NOMO-1 (cell line): ENCODE measurements around the gene FLNA.

ENCODE experiments used
- DNase-seq, 2 experiments: peaks; one replicate each; lab custom pipeline; 2025; ENCODE audit not compliant: unreplicated experiment in 2 of 2; lab: John Stamatoyannopoulos, UW

The FLNA gene

DNA sequence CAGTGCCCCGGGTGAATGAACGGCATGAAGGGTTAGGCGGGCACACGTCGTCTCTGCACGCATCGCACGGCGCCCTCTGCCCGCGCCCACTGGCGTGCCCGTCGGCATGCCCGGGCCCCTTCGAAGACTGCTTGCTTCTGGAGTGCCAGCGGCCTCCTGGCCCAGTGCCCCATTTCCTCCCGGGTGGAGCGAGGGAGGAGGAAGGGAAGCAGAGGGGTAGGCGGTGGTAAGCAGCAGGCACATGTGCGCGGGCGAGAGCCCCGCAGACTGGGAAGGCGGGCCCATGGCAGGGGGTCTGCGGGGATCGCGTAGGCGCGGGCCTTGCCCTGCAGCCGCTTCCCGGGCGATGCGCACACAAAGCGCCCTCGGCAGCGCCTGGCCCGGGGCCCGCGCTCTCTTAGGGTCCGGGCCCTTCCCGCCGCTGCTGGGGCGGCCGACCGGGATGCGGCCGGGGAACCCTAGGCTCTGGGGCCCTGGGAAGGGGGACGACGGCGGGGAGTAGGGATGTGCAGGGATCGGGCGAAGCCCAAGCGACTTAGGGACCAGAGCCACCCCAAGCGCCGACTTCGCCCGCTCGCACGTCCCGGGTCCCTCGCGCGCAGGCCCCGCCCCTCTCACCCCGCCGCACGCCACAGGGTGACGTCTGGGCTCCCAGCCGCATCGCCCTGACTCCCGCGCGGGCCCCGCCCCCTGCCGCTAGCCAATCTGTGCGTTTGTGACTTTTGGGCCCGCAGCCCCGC is 3.8 kb upstream of the FLNA start:
- DNase-seq, result no peak

DNA sequence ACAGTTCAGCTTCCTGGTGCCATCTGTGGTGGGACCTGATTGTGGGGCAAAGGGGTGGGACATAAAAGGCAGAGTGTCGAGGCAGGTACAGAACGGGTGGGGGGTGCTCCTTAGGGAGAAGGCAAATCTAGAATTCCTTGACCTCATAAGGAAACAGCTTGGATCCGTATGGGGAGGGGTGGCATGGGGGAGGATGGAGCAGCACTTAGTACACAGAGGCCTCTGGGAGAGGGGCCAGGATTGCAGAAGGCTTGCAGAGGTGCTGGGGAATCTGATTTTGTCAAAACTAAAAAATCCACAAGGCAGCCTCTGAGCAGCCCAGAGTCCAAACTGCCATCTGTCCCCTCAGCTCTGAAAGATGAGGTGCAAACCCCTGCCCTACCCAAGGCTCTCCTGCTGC is 2.3 kb upstream of the FLNA start:
- no peak for DNase-seq

- DNase-seq, result no peak
Measured at GRCh38 chrX:154375156-154375504, 696 bp upstream of the FLNA start.

DNA sequence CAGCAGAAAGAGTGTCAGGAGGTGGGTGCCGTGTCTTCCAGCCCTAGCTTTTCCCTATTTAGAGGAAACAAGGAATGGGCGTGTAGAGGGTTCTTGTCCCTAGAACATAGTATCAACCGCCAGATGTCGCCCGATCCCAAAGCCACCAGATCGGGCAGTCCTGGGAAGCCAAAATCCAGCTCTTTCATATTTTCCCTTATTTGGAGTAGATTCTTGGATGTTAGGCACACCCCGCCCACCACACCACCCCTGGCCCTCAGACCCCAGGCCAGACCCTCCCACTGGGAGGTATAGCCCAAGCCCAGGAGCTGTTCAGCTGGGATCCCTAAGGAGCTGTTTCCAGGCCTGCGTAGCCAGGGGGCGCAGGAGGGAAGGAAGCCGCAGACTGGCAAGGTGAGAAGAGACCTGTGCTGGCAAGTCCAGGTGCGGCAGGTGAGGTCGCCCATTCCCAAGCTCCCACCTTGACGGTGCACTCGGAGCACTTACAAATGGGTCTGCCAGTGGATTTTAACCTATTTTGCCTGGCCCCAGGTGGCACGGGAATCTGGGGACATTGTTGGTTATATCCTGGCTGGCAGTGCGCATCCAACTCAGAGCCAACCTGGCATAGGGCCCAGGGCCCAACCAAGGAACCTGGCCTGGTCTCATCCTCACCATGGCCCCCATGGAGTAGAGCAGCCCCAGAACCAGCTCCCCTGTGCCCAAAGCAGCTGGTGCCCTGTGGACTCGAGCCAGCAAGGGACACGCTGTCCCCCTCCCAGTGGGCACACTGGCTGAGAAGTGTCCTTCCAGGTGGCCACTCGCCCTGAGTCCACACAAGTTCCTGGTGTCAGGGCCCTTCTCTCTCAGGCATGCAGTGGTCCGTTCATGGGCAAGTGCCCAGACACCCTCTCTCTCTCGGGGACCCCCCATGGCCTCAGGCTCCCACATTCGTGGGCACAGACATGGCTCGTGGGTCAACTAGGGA is 811 bp downstream of the FLNA start:
- DNase-seq, result no peak

GRCh38 chrX:154372612-154373022 is 1.8 kb downstream of the FLNA start:
- DNase-seq, result no peak

DNA sequence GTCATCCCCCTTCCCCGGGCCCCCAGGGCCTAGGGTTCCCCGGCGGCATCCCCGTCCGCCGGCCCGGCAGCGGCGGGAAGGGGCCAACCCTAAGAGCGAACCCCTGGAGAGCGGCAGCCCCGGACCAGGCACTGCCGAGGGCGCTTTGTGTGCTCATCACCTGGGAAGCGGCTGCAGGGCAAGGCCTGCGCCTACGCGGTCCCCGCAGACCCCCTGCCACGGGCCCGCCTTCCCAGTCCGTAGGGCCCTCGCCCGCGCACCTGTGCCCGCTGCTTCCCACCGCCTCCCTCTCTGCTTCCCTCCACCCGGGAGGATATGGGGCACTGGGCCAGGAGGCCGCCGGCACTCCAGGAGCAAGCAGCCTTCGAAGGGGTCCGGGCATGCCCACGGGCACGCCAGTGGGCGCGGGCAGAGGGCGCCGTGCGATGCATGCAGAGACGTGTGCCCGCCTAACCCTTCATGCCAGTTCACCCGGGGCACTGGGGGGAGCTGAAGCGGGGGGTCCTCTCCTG is 2.6 kb downstream of the FLNA start:
- DNase-seq, result no peak

DNA sequence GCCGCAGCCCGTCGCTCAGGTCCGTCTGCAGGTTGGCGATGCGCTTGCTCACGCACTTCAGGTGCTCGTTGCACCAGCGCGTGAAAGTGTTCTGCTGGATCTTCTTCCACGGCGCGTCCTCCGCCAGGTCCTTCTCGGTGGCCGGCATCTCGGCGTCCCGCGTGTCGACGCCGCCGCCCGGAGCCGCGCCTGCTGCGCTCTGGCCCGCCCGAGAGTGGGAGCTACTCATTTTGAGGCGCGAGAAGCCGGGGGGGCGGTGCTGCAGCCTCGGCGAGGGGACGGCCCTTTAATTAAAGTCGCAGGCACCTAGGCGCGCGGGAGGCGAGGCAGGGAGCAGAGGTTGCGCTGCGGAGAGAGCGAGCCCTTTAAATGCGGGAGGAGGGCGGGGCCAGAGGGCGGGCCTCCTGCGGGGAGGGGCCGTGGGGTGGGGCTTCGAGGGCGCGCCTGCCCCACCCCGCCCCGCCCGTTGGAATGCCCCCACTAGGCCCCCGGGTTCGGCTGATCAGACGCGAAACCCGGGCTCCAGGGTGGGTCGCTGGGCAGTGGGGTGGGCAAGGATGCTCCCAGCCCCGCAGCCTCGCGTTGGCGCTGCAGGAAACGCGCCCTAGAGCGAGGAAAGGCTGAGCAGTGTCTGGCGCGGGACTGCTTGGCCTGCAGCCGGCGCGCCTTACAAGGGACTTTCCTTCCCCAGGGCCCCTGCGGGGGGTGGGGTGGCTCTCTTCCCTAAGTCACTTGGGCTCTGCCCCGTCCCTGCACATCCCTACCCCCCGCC is 3.2 kb downstream of the FLNA start:
- peak; percentile 75 to 82 for DNase-seq

DNA sequence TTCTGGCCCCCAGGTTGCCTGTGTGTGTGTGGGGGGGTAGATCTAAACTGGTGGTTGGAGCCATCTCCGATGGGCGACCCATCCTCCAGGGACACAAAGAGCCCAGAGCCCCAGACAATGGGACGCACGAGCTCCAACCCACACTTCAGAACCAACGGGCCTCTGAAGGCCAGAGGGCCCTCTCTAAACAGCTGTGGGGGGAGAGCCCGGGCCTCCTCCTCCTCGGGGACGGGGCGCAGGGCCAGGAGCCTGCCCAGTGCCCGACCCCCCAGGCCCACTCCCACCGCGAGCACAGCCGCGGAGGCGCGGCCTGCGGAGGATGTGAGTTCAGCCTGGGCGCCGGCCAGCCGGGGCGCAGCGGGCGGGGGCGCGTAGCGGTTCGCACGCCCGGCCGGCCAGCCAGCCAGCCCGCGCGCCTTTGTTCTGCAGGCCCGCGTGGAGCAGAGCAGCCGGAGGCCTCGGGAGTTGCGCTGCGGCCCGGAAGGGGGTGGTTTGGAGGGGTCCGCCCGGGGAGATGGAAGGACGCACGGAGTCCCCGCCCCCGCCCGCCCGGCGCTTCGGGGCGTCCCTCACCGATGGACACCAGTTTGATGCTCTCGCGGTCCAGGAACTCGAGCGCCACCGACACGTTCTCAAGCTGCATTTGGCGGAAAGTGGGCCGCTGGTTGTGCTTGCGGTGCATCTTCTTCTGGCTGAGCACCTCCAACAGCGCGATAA is 4.0 kb downstream of the FLNA start:
- no peak for DNase-seq

GRCh38 chrX:154369449-154370299 is 4.8 kb downstream of the FLNA start:
- peak; percentile 26 to 56 for DNase-seq

- peak; percentile 83 to 93 for DNase-seq
Measured at GRCh38 chrX:154368630-154369448, 5.6 kb downstream of the FLNA start.

- no peak for DNase-seq
Measured at GRCh38 chrX:154367474-154368308, 6.7 kb downstream of the FLNA start.

- no peak for DNase-seq
Measured at GRCh38 chrX:154366666-154367055, 7.8 kb downstream of the FLNA start.

GRCh38 chrX:154365997-154366665 is 8.3 kb downstream of the FLNA start:
- DNase-seq, result no peak

- DNase-seq, result no peak
Measured at GRCh38 chrX:154365052-154365600, 9.3 kb downstream of the FLNA start.

DNA sequence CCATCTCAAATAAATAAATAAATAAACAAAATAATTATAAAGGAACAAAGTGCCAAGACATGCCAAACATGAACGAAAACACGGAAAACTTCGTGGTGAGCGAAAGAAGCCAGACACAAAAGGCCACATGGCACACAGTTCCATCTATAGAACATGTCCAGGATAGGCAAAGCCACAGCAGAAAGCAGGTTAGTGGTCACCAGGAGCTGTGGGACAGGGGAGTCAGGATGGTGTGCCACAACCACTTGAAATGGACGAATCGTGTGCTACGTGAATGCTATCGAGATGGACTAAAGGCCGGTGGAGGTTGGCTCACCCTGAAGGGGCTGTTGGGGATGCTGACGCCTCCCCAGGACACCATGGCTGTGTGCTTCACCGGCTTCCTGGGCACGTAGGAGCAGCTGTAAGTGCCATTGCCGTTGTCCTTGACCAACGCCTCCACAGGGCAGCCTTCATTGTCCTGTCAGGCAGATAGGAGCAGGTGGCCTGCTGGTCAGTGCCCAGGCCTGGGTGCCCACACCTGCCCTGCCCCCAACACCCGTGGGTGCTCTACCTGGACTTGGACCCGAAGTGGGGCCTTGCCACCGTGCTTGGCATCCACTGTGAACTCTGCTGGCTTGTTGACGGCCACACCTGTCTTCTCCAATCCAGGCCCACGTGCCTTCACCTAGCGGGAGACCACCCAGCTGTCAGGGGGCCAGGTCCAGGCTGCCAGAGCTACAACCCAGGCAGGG is 10.6 kb downstream of the FLNA start:
- no peak for DNase-seq

GRCh38 chrX:154362085-154362742 is 12.2 kb downstream of the FLNA start:
- DNase-seq, result no peak
